Lower lobe of right lung (tissue), 2 donors: Measurements from ENCODE around the gene WSB2. TPM values are rescaled to one million over a fixed set of nuclear protein-coding genes. Genes with fewer than 3 reads are reported as not detected.

Experiments used
- ATAC-seq, 2 donors: fragments of 200-7000 bp; cut with Tn5 transposase; one replicate each; pipeline ENCODE4 v1.9.1; 2020 to 2022; ENCODE audit warnings: mild to moderate bottlenecking in 2 of 2, moderate library complexity in 2 of 2
- DNase-seq: peaks from one replicate; pipeline ENCODE4 v3.0.0-alpha.2; 2020
- H3K27ac ChIP-seq: fragments of 200-600 bp; one replicate; pipeline ENCODE4 v1.8.0; 2022
- H3K27me3 ChIP-seq: fragments of 200-600 bp; one replicate; pipeline ENCODE4 v1.8.0; 2022; ENCODE audit warnings: low read depth
- H3K36me3 ChIP-seq: fragments of 200-600 bp; one replicate; pipeline ENCODE4 v1.8.0; 2022; ENCODE audit warnings: mild to moderate bottlenecking
- H3K4me1 ChIP-seq: fragments of 200-600 bp; one replicate; pipeline ENCODE4 v1.8.0; 2022
- H3K4me3 ChIP-seq: fragments of 200-600 bp; one replicate; pipeline ENCODE4 v1.8.0; 2022; ENCODE audit warnings: mild to moderate bottlenecking
- H3K9me3 ChIP-seq: fragments of 200-600 bp; one replicate; pipeline ENCODE4 v1.8.0; 2022
- intact Hi-C: fragments of 100-400 bp; cut with DNase I; formaldehyde crosslinking; loops from one replicate; pipeline ENCODE4 v1.11.0; 2022
- total RNA-seq: library from RNA; stranded (reverse); fragmentation: NEBNext Ultra II Directional; extraction: Animal tissue kit (Norgen Biotek cat#: 25700); gene quantifications from one replicate; pipeline ENCODE4 v1.2.1, GENCODE V29; 2021
- TF ChIP-seq, protein P1 (sequence below): fragments of 200-600 bp; IDR thresholded peaks from one replicate; pipeline ENCODE4 v1.8.0; 2022; ENCODE audit warnings: antibody characterized with exemption, mild to moderate bottlenecking
- donor health status: DM: no; HTN: yes; CAD: no; lungs with severe emphysema.

WSB2 gene
- total RNA-seq, 1 donor from 2014 or later, result 75.1 TPM

DNA sequence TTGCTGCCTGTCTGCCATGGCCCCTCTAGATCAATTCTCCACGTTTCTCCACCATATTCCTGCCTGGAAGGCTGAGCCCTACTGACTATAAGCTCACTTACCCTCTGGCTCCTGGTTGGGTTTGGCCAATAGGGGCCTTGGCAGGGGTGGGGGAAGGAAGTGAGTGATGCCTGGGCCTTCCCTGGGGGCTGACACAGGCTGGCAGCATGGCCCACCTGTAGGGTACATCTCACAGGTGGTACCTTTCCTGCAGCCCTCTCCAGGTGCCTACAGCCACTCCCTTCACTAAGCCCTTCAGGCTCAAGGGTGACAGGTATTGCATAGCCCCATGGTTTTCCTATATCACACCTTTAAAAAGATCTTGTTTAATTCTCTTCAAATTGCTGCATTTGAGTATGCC is 40.9 kb downstream of the WSB2 start:
- no peaks in the 10 kb centered on the region for H3K9me3 ChIP-seq
- no peak overlapping the region for H3K27ac ChIP-seq
- TF ChIP-seq, protein P1, sequence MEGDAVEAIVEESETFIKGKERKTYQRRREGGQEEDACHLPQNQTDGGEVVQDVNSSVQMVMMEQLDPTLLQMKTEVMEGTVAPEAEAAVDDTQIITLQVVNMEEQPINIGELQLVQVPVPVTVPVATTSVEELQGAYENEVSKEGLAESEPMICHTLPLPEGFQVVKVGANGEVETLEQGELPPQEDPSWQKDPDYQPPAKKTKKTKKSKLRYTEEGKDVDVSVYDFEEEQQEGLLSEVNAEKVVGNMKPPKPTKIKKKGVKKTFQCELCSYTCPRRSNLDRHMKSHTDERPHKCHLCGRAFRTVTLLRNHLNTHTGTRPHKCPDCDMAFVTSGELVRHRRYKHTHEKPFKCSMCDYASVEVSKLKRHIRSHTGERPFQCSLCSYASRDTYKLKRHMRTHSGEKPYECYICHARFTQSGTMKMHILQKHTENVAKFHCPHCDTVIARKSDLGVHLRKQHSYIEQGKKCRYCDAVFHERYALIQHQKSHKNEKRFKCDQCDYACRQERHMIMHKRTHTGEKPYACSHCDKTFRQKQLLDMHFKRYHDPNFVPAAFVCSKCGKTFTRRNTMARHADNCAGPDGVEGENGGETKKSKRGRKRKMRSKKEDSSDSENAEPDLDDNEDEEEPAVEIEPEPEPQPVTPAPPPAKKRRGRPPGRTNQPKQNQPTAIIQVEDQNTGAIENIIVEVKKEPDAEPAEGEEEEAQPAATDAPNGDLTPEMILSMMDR, result no peak
- DNase-seq (no peak), ATAC-seq (no peak)
- intact Hi-C loops, result no loop called here
- H3K36me3 ChIP-seq, result peaks cover 46% of the 10 kb centered on the region
- no peak overlapping the region for H3K4me3 ChIP-seq
- H3K4me1 ChIP-seq, result peaks cover 18% of the 10 kb centered on the region
- no peaks in the 10 kb centered on the region for H3K27me3 ChIP-seq

DNA sequence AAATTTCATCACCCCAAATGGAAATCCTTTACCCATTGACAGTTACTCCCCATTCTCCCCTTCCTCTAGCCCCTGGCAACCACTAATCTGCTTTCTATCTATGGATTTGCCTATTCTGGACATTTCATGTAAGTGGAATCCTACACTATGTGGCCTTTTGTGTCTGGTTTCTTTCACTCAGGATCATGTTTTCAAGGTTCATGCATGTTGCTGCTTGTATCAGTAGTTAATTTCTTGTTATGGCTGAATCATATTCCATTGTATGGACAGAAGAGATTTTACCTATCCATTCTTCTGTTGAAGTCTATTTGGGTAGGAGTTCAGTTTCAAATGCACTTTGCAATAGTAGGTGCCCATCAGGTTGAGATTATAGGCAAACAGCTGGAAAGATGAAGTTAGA is 43.1 kb downstream of the WSB2 start:
- H3K4me3 ChIP-seq, result no peak overlapping the region
- TF ChIP-seq, protein P1, result no peak
- H3K27me3 ChIP-seq, result no peaks in the 10 kb centered on the region
- peaks cover 38% of the 10 kb centered on the region for H3K36me3 ChIP-seq
- no peak overlapping the region for H3K27ac ChIP-seq
- H3K4me1 ChIP-seq, result peaks cover 18% of the 10 kb centered on the region
- no peaks in the 10 kb centered on the region for H3K9me3 ChIP-seq
- no peak for DNase-seq
- intact Hi-C loops, result no loop called here
- no peak for ATAC-seq

DNA sequence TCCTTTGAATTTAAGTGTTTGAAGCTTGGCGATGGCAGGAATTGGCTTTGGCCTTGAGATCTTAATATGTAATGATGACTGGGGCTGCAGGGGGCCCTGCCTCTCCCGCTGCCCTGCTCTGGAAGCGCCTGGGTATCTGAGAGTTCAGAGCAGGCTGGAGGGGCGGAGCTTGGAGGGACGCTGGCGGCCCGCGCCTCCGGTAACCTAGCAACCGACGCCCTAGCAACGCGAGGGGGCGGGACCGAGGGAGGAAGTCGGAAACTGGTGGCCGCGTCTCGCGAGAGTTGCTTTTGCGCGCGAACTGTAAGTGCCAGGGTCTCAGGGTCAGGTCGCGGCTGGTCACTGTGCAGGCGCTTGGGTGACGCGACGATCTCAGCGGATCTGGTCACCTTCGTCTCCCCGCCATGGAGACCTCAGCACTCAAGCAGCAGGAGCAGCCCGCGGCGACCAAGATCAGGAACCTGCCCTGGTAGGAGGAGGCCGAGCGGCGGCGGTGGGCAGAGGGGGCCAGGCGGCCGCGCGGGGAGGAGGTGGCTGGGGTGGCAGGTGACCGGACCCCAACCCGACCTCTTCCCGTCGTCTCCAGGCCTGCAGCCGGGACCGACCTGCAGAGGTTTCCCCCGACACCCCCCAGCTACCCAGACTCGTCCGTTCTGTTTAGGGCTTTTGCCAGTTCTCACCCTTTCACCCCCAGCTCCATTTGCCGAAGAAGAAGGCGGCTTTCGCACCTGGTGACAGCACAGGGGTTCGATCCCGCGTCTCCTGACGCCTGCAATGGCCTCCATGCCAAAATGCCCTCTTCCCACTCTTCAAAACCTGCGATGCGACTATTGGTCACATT is 44.3 kb downstream of the WSB2 start, which contains the start of gene RFC5:
Gene RFC5, plus strand, starts transcription at position 280 of the 841 bp plus-strand sequence. Its CDS starts 125 bp downstream, at position 405.
- H3K27ac ChIP-seq, result peak within 1 kb of the TSS; percentile 58
- ATAC-seq (peak; percentile 98 to 100), DNase-seq (peak; percentile 99)
- peaks cover 18% of the 10 kb centered on the region for H3K4me1 ChIP-seq
- peak within 1 kb of the TSS; percentile 77 for H3K4me3 ChIP-seq
- no peaks in the 10 kb centered on the region for H3K9me3 ChIP-seq
- H3K36me3 ChIP-seq, result peaks cover 27% of the 10 kb centered on the region
- intact Hi-C loops, result no loop called here
- H3K27me3 ChIP-seq, result no peaks in the 10 kb centered on the region
- TF ChIP-seq, protein P1, result no peak

DNA sequence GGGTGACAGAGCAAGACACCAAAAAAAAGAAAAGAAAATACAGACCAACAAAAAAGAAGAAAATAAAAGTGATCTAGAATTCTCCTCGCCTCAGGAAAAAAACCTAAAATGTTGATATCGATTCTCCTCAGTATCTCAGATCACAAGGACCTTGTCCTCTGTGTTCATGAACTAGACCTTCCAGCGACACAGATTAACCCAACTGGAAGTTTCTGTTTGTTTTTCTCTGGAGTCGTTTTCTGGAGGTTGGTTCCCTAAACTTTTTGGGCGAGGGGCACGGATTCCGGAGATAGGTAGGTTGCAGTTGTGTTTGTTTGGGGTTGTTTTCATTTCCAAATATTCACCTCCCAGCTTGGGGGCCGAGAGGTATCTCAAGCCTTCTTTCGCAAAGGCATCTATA is 45.0 kb downstream of the WSB2 start:
- H3K27me3 ChIP-seq, result no peaks in the 10 kb centered on the region
- intact Hi-C loops, result no loop called here
- no peak for ATAC-seq
- no peak for DNase-seq
- TF ChIP-seq, protein P1, result no peak
- no peaks in the 10 kb centered on the region for H3K9me3 ChIP-seq
- peaks cover 18% of the 10 kb centered on the region for H3K4me1 ChIP-seq
- H3K4me3 ChIP-seq, result peak overlapping the region; percentile 77
- peaks cover 21% of the 10 kb centered on the region for H3K36me3 ChIP-seq
- H3K27ac ChIP-seq, result no peak overlapping the region

DNA sequence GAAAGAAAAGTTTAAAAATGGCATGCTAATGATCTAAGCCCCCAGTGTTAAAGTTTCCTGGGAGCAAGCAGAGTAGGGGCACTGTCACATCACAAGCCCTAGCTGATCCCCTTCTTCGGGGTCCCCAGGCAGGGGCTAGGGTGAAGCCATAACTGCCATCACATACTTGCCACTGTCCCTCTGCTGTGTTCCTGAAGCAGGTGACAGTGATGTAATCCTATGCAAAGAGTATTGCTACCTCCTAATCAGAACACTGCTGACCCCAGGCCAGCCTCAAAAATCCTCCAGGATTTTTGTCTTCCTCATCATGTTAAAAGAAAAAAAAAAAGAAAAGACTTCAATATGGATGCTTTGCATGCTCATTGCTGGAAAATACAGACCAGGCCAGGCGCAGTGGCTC is 45.7 kb downstream of the WSB2 start:
- no peak for ATAC-seq
- DNase-seq, result no peak
- Histone ChIP-seq H3K4me1 (peaks cover 18% of the 10 kb centered on the region), H3K27ac (no peak overlapping the region), H3K27me3 (no peaks in the 10 kb centered on the region), H3K36me3 (peaks cover 15% of the 10 kb centered on the region), H3K4me3 (no peak overlapping the region), H3K9me3 (no peaks in the 10 kb centered on the region)
- TF ChIP-seq, protein P1, result no peak
- intact Hi-C loops, result no loop called here
